HL-60 (cell line): Measurements from ENCODE around the gene NRP2.

Source experiments
- GABPA ChIP-seq: IDR thresholded peaks from 2 replicates; pipeline ENCODE4 v1.6.1; 2012; ENCODE audit warnings: low read depth
- TF ChIP-seq, protein P1 (sequence below): IDR thresholded peaks from one replicate; pipeline ENCODE4 v1.5.1; 2011; ENCODE audit warnings: low read length, control low read depth, inconsistent platforms; ENCODE audit not compliant: insufficient read depth
- TF ChIP-seq, protein P2 (sequence below): IDR thresholded peaks from 2 replicates; pipeline ENCODE4 v1.6.1; 2012; ENCODE audit warnings: low read depth; ENCODE audit not compliant: insufficient replicate concordance

DNA sequence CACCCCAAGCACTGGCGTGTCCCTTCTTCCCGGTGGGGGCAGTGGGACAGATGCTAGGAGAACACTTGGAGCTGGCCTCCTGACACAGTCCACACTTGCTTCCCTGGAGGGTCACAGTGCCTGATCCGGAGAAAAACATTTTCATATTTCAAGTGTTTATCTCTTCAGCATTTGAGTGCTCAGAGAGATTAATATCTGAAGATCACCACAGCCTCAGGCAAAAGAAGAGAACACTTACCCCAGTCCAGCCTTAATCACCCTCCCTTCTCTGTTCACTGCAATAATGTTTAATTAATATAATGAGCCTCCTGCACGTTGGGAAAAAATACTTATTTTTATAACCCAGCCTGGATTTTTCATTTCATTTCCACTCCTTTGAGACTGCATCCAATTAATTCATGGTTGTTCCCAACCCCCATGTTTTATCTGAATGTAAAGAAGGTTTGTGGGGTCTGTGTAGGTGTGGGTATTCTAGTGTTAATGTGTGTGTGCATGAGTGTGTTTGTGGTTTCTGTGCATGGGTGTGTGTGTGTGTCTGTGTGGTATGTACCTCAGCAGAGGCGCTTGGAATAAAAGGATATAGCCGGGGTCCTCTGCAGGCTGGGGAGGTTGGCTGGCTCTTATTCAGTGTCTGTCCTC lies 72.1 kb downstream of the NRP2 start:
- TF ChIP-seq, protein P1, sequence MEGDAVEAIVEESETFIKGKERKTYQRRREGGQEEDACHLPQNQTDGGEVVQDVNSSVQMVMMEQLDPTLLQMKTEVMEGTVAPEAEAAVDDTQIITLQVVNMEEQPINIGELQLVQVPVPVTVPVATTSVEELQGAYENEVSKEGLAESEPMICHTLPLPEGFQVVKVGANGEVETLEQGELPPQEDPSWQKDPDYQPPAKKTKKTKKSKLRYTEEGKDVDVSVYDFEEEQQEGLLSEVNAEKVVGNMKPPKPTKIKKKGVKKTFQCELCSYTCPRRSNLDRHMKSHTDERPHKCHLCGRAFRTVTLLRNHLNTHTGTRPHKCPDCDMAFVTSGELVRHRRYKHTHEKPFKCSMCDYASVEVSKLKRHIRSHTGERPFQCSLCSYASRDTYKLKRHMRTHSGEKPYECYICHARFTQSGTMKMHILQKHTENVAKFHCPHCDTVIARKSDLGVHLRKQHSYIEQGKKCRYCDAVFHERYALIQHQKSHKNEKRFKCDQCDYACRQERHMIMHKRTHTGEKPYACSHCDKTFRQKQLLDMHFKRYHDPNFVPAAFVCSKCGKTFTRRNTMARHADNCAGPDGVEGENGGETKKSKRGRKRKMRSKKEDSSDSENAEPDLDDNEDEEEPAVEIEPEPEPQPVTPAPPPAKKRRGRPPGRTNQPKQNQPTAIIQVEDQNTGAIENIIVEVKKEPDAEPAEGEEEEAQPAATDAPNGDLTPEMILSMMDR: no peak
- TF ChIP-seq, protein P2, sequence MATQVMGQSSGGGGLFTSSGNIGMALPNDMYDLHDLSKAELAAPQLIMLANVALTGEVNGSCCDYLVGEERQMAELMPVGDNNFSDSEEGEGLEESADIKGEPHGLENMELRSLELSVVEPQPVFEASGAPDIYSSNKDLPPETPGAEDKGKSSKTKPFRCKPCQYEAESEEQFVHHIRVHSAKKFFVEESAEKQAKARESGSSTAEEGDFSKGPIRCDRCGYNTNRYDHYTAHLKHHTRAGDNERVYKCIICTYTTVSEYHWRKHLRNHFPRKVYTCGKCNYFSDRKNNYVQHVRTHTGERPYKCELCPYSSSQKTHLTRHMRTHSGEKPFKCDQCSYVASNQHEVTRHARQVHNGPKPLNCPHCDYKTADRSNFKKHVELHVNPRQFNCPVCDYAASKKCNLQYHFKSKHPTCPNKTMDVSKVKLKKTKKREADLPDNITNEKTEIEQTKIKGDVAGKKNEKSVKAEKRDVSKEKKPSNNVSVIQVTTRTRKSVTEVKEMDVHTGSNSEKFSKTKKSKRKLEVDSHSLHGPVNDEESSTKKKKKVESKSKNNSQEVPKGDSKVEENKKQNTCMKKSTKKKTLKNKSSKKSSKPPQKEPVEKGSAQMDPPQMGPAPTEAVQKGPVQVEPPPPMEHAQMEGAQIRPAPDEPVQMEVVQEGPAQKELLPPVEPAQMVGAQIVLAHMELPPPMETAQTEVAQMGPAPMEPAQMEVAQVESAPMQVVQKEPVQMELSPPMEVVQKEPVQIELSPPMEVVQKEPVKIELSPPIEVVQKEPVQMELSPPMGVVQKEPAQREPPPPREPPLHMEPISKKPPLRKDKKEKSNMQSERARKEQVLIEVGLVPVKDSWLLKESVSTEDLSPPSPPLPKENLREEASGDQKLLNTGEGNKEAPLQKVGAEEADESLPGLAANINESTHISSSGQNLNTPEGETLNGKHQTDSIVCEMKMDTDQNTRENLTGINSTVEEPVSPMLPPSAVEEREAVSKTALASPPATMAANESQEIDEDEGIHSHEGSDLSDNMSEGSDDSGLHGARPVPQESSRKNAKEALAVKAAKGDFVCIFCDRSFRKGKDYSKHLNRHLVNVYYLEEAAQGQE: no peak
- no peak for TF ChIP-seq GABPA
